IPS-18c (cell line): ENCODE data around the gene METTL25.
"Not testable (repeated sequence)": the region's sequence is repeated elsewhere in the genome, so short reads cannot be mapped to it uniquely, and the experiment has no call there.

Experiments
- H3K4me3 ChIP-seq: 2 replicates; pipeline ENCODE4 v1.7.0; 2013; ENCODE audit warnings: low read depth, mild to moderate bottlenecking, low read length, moderate library complexity; ENCODE audit not compliant: insufficient read depth
- H3K9me3 ChIP-seq: one replicate; pipeline ENCODE4 v1.6.1; 2013; ENCODE audit warnings: mild to moderate bottlenecking, low read length, moderate library complexity; ENCODE audit not compliant: control insufficient read depth, insufficient read depth

METTL25 gene

GRCh38 chr12:82358200-82359114 is at the start of gene METTL25, which contains the start of gene CCDC59:
Gene METTL25 (plus strand): TSS chr12:82358529. CDS start chr12:82358566, 37 bp downstream.
Gene CCDC59 (minus strand): TSS chr12:82358387. CDS start chr12:82358376, 11 bp downstream.
- Histone ChIP-seq H3K9me3 (peaks cover 2% of the 10 kb centered on the region), H3K4me3 (peak within 1 kb of the TSS; percentile 90)

GRCh38 chr12:82314406-82314892 is 43.9 kb upstream of the METTL25 start:
- H3K4me3 ChIP-seq: peak overlapping the region; percentile 30
- no peaks in the 10 kb centered on the region for H3K9me3 ChIP-seq

- H3K9me3 ChIP-seq: no peaks in the 10 kb centered on the region
- H3K4me3 ChIP-seq: no peak overlapping the region
Measured at GRCh38 chr12:82319276-82319675, 39.1 kb upstream of the METTL25 start.

- no peaks in the 10 kb centered on the region for H3K9me3 ChIP-seq
- H3K4me3 ChIP-seq: no peak overlapping the region
Measured at GRCh38 chr12:82325540-82326336, 32.6 kb upstream of the METTL25 start.

- Histone ChIP-seq H3K4me3 (no peak overlapping the region), H3K9me3 (no peaks in the 10 kb centered on the region)
Measured at GRCh38 chr12:82326905-82327503, 31.3 kb upstream of the METTL25 start.

- Histone ChIP-seq H3K4me3 (no peak overlapping the region), H3K9me3 (no peaks in the 10 kb centered on the region)
Measured at GRCh38 chr12:82327861-82328260, 30.5 kb upstream of the METTL25 start.

GRCh38 chr12:82329508-82329907 is 28.8 kb upstream of the METTL25 start:
- H3K4me3 ChIP-seq: no peak overlapping the region
- no peaks in the 10 kb centered on the region for H3K9me3 ChIP-seq

- Histone ChIP-seq H3K4me3 (no peak overlapping the region), H3K9me3 (no peaks in the 10 kb centered on the region)
Measured at GRCh38 chr12:82350161-82350560, 8.2 kb upstream of the METTL25 start.

GRCh38 chr12:82351390-82351789 is 6.9 kb upstream of the METTL25 start:
- H3K4me3 ChIP-seq: no peak overlapping the region

GRCh38 chr12:82357340-82357739 is 989 bp upstream of the METTL25 start:
- H3K9me3 ChIP-seq: peaks cover 2% of the 10 kb centered on the region
- H3K4me3 ChIP-seq: peak overlapping the region; percentile 90

More at GRCh38 chr12:82351390-82351789, 6.9 kb upstream of the METTL25 start:
- no peaks in the 10 kb centered on the region for H3K9me3 ChIP-seq

- Histone ChIP-seq H3K9me3 (peaks cover 2% of the 10 kb centered on the region), H3K4me3 (peak overlapping the region; percentile 90)
Measured at GRCh38 chr12:82357845-82358199, 507 bp upstream of the METTL25 start.

- Histone ChIP-seq H3K9me3 (peaks cover 2% of the 10 kb centered on the region), H3K4me3 (peak overlapping the region; percentile 90)
Measured at GRCh38 chr12:82359115-82359478, 768 bp downstream of the METTL25 start.

- H3K9me3 ChIP-seq, H3K4me3 ChIP-seq: not testable (repeated sequence)
Measured at GRCh38 chr12:82360834-82361233, 2.5 kb downstream of the METTL25 start.

GRCh38 chr12:82361461-82361915 is 3.2 kb downstream of the METTL25 start:
- peaks cover 2% of the 10 kb centered on the region for H3K9me3 ChIP-seq
- no peak overlapping the region for H3K4me3 ChIP-seq

GRCh38 chr12:82363990-82364389 is 5.7 kb downstream of the METTL25 start:
- peaks cover 2% of the 10 kb centered on the region for H3K9me3 ChIP-seq
- H3K4me3 ChIP-seq: no peak overlapping the region

- Histone ChIP-seq H3K9me3 (no peaks in the 10 kb centered on the region), H3K4me3 (no peak overlapping the region)
Measured at GRCh38 chr12:82366197-82366596, 7.9 kb downstream of the METTL25 start.

GRCh38 chr12:82375201-82375600 is 16.9 kb downstream of the METTL25 start:
- no peaks in the 10 kb centered on the region for H3K9me3 ChIP-seq
- no peak overlapping the region for H3K4me3 ChIP-seq
